Dermis microvascular lymphatic vessel endothelial cell (primary cell): ENCODE data around the gene NKD2. TPM values are rescaled to one million over a fixed set of nuclear protein-coding genes. Genes with fewer than 3 reads are reported as not detected.
"Not testable (repeated sequence)": the region's sequence is repeated elsewhere in the genome, so short reads cannot be mapped to it uniquely, and the experiment has no call there.

ENCODE experiments used
- DNase-seq, 2 donors: peaks; one replicate each; pipeline versions ENCODE4 v3.0.0 to v3.0.0-alpha.2; 2010; ENCODE audit warnings: low read depth in 2 of 2
- total RNA-seq: library from RNA; depleted of rRNA; stranded (reverse); fragments of >200 nt; gene quantifications from 2 replicates; pipeline ENCODE4 v1.2.1, GENCODE V29; 2014

Gene NKD2
- 0.13 and 0.76 TPM in 2 replicates for total RNA-seq

- peak in 1 of 2 donors; percentile 36 for DNase-seq
Measured at GRCh38 chr5:1008451-1009358, at the start of gene NKD2. Gene NKD2, plus strand, starts transcription at chr5:1008802. Its CDS starts 256 bp downstream, at chr5:1009058.

GRCh38 chr5:959581-960531 lies 48.7 kb upstream of the NKD2 start:
- no peak for DNase-seq

GRCh38 chr5:960551-960950 lies 48.1 kb upstream of the NKD2 start:
- no peak for DNase-seq

- no peak for DNase-seq
Measured at GRCh38 chr5:961002-961710, 47.4 kb upstream of the NKD2 start.

GRCh38 chr5:961711-962240 lies 46.8 kb upstream of the NKD2 start:
- DNase-seq, result no peak

- DNase-seq, result no peak
Measured at GRCh38 chr5:962386-962785, 46.2 kb upstream of the NKD2 start.

- no peak for DNase-seq
Measured at GRCh38 chr5:962801-963200, 45.8 kb upstream of the NKD2 start.

GRCh38 chr5:963310-963672 lies 45.3 kb upstream of the NKD2 start:
- no peak for DNase-seq

GRCh38 chr5:963673-964531 lies 44.7 kb upstream of the NKD2 start:
- no peak for DNase-seq

- no peak for DNase-seq
Measured at GRCh38 chr5:964821-965220, 43.8 kb upstream of the NKD2 start.

GRCh38 chr5:965604-966344 lies 42.8 kb upstream of the NKD2 start:
- DNase-seq, result no peak

- DNase-seq, result no peak
Measured at GRCh38 chr5:966345-966710, 42.3 kb upstream of the NKD2 start.

GRCh38 chr5:966941-967340 lies 41.7 kb upstream of the NKD2 start:
- no peak for DNase-seq

- no peak for DNase-seq
Measured at GRCh38 chr5:968881-969280, 39.7 kb upstream of the NKD2 start.

GRCh38 chr5:969408-969839 lies 39.2 kb upstream of the NKD2 start:
- DNase-seq, result no peak

- DNase-seq, result not testable (repeated sequence)
Measured at GRCh38 chr5:972575-972974, 36.0 kb upstream of the NKD2 start.

GRCh38 chr5:976849-977751 lies 31.5 kb upstream of the NKD2 start:
- DNase-seq, result no peak

GRCh38 chr5:978054-978453 lies 30.5 kb upstream of the NKD2 start:
- no peak for DNase-seq

- DNase-seq, result no peak
Measured at GRCh38 chr5:978693-979092, 29.9 kb upstream of the NKD2 start.
